ENCODE results near the gene FNBP1L. TPM values are rescaled to one million over a fixed set of nuclear protein-coding genes. Genes with fewer than 3 reads are reported as not detected.
"Not testable (repeated sequence)": the region's sequence is repeated elsewhere in the genome, so short reads cannot be mapped to it uniquely, and the experiment has no call there.

Gene FNBP1L
- total RNA-seq, 1 experiment from 2014 or later, result 9.2 TPM

DNA sequence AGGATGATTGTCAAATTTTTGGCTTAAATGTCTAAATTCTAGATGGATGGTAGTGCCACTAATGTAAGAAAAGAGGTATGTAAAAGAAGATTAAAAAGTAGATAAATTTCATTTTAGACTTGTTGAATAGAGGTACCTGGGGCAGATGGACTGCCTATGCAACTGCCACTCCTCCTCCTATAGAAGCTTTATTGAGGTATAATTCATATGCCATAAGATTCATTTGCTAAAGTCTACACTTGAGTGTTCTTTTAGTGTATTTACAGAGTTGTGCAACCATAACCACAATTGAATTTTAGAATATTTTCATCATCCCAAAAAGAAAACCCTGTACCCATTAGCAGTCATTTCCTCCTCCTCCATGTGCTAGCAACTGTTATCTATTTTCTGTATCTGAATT is 70.6 kb downstream of the FNBP1L start:
- DNase-seq (ENCODE audit: low spot score), result no peak
- in situ Hi-C loops (cut with HindIII; ENCODE audit: low sequenced_read_pairs), result no loop called here

DNA sequence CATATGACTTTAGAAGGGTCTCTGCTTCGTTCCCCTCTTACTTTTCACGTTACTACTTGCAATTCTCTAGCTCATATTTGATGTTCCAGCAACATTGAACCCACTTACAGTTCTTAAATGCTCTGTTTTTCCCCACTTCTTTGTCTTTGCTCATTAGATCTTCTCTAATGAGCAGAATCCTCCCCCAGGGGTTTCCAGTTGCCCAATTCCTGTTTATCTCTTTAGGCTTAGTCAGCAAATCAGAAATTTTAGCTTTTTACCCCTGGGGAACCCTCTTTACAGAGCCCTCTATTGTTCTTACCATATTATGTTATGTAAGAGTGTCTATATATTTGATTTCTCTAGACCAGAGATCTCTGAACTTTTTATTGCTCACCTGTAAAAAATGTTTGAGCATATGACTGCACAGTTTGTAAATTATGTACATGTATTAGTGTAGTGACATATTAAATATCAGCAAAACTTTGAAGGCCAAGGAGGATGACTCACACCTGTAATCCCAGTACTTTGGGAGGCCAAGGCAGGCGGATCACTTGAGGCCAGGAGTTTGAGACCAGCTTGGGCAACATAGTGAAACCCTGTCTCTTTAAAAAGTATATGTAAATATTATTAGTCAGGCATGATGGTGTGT is 71.4 kb downstream of the FNBP1L start:
- DNase-seq (ENCODE audit: low spot score), result no peak
- in situ Hi-C loops (cut with HindIII; ENCODE audit: low sequenced_read_pairs), result no loop called here

DNA sequence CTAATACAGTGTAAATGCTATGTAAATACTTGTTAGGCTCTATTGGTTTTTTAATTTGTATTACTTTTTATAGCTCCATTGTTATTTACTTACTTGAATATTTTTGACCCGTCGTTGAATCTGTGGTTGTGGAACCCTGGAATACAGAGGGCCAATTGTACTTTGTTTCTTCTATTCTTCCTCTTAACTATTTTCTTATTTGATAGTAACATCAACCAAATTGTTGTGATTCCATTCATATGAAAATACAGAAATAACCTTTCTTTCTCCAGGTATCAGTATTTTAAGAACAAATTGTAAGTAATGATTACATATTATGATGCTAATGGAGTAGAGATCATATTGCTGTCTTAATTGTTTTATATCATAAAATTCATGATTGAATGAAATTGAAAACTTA is 73.7 kb downstream of the FNBP1L start:
- in situ Hi-C loops (cut with HindIII; ENCODE audit: low sequenced_read_pairs), result no loop called here
- no peak for DNase-seq (ENCODE audit: low spot score)

DNA sequence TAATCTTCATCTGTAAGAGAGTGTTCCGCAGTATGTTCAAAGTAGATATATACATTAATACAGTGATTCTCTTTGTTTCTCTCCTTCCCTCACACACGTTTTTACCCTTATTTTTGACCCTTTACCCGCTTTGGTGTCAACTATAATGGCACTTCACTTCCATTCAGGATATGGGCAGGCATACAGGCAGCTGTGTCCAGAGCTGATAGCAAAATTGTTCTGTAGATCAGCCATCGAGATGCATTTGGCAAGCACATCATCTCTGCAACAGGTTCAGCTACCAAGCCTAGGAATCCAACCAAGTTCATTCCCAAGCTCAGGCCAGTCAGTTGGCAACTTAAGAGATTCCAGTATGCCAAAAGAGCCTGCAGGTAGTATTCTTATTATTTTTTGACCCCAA is 74.8 kb downstream of the FNBP1L start:
- no peak for DNase-seq (ENCODE audit: low spot score)
- in situ Hi-C loops (cut with HindIII; ENCODE audit: low sequenced_read_pairs), result no loop called here

DNA sequence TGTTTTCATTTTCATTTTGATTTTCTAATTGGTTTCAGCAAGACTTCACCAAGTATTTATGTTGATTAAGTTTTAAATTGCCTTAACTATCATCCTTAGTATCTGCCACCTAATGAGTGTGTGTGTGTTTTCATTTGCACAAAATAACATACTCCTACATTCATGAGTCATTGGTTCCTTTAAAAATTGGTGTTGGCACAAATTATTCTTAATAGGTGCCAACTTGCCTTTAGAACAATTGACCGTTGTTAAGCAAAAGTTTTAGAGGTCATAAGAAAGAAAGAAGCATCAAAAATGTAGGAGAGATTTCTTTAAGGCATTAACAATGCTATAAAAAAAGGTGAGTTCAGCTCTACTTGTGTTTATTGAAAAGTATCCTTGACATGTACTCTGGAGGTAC is 77.5 kb downstream of the FNBP1L start:
- no peak for DNase-seq (ENCODE audit: low spot score)
- in situ Hi-C loops (cut with HindIII; ENCODE audit: low sequenced_read_pairs), result no loop called here

DNA sequence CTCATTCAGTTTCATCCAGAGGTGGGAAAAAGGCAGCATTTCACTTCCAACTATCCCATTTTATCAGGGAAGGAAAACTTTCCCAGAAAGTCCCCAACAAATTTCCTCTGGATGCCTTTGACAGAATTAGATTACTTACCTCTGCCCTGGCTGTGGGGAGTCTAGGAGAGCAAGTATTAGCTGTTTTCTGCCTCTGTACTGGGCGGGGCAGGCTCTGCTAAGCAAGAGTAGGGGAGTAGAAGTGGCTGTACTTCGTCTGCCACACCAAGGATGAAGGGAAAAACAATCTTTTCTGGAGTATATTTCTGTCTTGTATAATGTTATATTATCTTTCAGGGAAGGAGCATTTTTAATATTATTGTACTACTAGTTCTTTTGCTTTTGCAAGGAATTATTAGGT is 78.5 kb downstream of the FNBP1L start:
- in situ Hi-C loops (cut with HindIII; ENCODE audit: low sequenced_read_pairs), result no loop called here
- no peak for DNase-seq (ENCODE audit: low spot score)

DNA sequence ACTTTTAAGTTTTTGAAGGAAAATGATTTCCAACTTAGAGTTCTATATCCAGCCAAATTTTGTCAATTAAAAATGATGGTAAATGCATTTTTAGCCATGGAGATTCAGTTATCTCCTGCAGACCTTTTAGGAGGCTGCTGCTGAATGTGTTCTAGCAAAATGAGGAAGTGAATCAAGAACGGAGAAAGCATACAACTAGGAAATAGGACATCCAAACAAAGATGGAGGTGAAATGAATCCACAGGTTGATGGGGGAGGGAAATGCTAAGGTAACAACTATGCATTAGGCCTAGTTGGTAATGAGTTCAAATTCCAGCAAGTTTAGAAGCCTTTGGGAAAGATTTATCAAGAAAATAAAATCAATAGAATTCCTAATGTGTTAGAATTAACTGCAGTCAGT is 80.5 kb downstream of the FNBP1L start:
- in situ Hi-C loops (cut with HindIII; ENCODE audit: low sequenced_read_pairs), result no loop called here
- no peak for DNase-seq (ENCODE audit: low spot score)

DNA sequence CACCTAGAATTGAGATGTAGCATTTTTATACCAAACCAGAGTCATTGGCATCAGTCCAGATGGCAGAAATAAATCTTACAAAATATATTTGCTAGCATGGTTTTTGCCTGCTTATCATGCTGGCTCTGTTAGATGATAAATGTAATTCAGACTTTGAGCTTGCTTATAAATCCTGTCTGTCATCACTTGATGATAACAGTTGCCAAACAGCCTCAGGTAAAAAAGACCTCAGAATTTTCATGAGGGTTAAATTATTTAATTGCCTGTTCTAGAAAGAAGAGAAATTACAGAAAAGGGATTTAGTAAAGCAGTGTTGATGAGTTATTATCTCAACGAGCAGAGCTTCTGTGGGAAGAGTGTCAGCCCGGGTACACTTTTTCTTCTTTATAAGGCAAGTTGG is 83.3 kb downstream of the FNBP1L start:
- DNase-seq (ENCODE audit: low spot score), result no peak
- in situ Hi-C loops (cut with HindIII; ENCODE audit: low sequenced_read_pairs), result no loop called here

DNA sequence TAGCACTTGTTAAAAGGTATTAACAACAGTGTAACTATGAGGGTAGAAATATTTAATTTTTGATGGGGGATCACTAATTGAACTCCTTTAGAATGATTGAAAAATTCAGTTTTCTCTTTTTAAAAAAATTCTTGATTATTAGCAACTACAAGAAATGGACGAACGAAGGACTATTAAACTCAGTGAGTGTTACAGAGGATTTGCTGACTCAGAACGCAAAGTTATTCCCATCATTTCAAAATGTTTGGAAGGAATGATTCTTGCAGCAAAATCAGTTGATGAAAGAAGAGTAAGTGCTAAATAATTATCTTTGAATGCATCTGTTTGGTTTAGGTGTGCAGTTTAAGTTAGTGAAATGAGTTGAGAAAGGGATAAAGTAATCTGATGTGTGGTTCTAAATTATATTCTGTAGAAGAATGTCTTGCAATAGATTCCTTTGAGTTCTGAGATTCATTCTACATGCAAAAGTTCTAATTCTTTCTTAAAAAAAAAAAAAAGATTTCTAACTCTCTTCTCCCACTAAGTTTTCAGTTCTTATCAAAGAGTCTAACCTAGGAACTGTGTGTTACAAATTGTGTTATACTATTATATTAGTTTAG is 85.0 kb downstream of the FNBP1L start:
- DNase-seq (ENCODE audit: low spot score), result no peak

DNA sequence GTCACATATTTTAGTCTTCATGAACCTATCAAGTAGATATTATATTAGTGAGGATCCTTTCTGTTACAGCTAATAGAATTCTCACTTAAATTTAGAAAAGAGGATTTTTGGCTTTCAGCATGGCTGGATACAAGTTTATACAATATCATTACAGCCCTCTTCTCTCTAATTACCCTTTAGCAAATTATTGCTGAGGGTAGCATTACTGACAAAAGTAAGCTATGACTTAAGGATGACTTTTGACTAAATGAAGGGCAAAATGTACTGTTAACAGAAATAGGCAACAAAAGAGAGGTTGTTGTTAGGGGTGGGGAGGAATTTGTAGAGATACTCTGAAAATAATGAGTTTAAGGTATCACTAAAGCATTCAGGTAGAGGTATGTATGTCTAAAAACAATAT is 85.8 kb downstream of the FNBP1L start:
- no peak for DNase-seq (ENCODE audit: low spot score)
- in situ Hi-C loops (cut with HindIII; ENCODE audit: low sequenced_read_pairs), result no loop called here

More for the DNA sequence above, 85.0 kb downstream of the FNBP1L start:
- in situ Hi-C loops (cut with HindIII; ENCODE audit: low sequenced_read_pairs), result no loop called here

DNA sequence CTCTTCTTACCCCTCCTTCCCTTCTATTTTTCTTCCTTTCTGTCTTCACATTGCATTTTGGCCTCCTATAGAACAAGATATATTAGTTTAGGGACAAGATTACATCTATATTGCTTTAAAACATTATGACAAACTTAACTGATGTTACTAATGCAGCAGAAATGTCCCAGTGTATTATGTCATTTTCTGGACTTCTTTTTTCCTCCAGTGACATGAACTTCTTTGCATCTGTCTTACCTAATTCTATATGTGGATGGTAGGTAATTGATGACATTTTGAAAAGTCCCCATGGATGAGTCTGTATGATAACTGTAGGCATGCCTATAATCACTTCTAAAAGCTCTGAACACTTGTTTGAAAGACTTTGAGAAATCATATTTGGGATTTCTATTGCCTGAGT is 89.5 kb downstream of the FNBP1L start:
- no peak for DNase-seq (ENCODE audit: low spot score)
- in situ Hi-C loops (cut with HindIII; ENCODE audit: low sequenced_read_pairs), result no loop called here

DNA sequence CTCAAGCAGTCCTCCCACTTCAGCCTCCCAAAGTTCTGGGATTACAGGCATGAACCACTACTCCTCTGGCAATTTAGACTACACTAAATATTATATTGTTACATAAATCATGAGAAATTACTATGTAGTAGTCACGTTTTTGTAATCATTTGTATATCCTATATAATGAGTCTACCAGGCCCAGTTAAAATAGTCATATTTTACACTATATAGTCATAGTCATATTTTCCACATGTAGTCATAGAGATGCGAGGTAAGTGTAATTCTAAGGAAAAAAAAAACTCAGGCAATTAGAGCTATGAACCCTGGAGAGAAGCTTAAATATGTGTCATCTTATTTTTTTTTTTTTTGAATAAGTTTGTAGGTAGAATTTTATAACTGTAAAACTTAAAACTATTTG is 90.0 kb downstream of the FNBP1L start:
- no peak for DNase-seq (ENCODE audit: low spot score)
- in situ Hi-C loops (cut with HindIII; ENCODE audit: low sequenced_read_pairs), result no loop called here

DNA sequence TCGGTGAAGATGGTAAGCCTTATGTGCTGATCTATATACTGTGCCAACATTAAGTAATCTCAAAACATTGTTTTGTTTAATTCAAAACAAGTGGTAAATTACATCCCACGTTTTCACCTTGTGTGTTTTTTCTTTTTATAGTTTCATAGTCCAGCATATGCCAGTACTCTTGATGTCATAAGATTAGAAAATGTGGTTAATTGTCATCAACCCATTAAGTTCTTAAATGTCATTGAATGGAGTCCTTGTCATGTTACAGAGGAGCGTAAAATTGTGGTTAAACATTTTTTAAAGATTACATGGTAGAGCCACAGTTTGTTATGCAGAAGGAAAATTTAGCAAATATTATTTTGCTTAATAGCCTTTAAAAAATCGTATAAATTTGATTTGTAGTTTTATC is 93.1 kb downstream of the FNBP1L start:
- in situ Hi-C loops (cut with HindIII; ENCODE audit: low sequenced_read_pairs), result no loop called here
- DNase-seq (ENCODE audit: low spot score), result no peak

DNA sequence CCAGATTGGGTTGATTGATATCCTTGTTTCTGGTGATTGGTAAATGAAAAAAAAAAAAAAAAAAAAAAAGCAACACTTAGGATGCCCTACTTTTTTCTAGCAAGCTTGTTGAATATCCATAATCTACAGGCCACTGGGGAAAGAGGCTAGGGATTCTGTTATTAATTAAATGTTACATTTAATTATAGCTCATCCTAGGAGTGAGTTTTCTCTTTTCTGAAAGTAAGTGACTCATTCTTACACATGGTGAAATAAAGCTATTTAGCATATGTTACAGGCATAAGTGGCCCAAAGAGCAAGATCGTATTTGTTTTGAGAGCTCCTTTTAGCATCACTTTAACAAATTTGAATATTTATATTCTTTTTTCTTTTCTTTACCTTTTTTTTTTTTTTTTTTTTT is 94.5 kb downstream of the FNBP1L start:
- DNase-seq (ENCODE audit: low spot score), result no peak
- in situ Hi-C loops (cut with HindIII; ENCODE audit: low sequenced_read_pairs), result no loop called here

DNA sequence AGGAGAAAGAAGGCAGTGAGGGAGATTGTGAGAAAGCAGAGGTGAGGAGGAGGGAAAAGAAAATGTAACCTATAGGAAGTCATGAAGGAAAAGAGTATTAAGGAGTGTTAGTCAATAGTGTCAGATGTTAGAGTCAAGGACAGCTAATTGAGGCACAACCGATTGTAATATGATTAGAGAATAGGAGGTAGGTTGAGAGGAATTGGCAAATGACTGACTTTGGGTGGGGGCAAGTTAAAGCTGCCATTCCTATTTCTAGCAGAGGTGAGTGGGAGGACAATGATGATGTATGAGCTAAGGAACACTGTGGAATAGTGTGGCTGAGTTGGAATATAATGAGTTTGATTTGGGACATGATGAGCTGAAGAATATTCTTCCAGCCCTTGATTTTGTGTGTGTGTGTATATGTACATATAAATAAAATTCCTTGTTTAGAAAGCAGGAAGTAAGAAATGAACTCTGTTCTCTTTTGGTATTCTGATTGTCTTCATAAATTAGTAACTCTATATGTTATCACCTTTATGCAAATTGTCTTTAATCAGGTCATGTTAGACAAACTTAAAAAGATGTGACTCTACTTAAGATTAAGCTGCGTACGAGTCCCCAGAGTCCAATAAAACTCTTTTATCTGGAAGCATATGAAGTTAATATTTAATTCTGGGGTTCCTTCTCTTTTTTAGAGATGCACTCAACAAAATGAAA is 98.4 kb downstream of the FNBP1L start:
- in situ Hi-C loops (cut with HindIII; ENCODE audit: low sequenced_read_pairs), result no loop called here
- no peak for DNase-seq (ENCODE audit: low spot score)

DNA sequence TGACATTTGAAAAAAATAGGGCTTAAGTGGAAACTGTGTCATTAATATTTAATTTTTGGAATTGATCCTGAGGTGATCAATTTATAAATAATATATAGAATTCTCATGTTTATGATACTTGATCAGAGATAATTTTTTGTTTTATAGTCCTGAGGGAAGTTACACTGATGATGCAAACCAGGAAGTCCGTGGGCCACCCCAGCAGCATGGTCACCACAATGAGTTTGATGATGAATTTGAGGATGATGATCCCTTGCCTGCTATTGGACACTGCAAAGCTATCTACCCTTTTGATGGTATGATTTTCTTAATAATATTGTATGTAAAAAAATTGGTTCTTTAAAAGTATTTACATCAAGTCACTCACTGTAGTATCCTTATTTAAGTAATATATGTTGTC is 101.2 kb downstream of the FNBP1L start:
- in situ Hi-C loops (cut with HindIII; ENCODE audit: low sequenced_read_pairs), result no loop called here
- DNase-seq (ENCODE audit: low spot score), result no peak

DNA sequence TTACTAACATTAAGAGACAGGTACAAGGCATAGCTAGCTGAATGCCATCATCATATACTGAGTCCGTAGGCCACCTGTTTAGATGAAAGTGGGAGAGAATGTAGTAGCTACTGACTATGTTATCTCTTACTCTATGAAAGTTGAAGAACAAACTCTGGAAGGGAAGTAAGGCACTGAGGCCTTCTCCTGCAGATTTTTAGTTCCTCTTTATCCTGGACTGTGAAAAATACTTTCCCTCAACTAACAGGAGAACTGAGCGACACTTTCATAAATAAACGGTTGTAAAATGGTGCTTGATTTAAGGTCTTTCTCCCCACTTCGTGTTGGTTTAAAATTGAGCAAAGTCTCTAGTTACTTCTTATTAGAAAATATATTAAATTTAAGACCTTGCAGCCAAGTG is 101.9 kb downstream of the FNBP1L start:
- in situ Hi-C loops (cut with HindIII; ENCODE audit: low sequenced_read_pairs), result no loop called here
- DNase-seq (ENCODE audit: low spot score), result no peak

DNA sequence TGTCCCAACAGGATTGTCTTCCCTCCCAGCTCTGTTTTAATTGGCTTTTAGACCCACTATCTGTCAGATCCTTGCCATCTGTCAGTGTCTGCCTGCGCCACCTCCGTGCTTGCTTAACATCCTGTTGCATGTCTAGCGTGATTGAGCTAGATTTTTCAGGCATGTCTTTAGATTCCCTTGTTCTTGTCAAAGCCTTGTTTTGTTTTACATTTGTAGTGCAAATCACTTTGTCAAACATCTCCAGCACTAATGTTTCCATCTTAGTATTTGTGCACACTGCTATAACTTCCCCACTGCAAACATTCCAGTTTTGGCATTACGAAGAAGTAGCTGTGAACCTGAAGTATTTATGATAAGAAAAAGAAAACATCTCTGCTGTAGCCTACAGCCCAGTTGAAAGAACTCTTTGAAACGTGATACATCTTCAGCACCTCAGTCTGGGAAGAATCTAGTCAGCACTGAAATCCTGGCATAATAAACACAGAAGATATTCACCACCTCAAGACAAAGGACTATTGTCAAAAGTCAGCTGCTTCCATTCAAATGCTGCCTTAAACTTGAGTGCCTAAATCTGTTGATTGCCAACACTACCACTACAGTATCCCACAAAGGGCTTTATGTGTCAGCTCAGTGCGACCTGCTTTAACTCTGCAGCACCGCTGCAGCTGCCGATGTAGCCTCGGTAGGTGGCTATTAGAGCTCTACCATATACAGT is 105.0 kb downstream of the FNBP1L start:
- no peak for DNase-seq (ENCODE audit: low spot score)
- in situ Hi-C loops (cut with HindIII; ENCODE audit: low sequenced_read_pairs), result no loop called here

DNA sequence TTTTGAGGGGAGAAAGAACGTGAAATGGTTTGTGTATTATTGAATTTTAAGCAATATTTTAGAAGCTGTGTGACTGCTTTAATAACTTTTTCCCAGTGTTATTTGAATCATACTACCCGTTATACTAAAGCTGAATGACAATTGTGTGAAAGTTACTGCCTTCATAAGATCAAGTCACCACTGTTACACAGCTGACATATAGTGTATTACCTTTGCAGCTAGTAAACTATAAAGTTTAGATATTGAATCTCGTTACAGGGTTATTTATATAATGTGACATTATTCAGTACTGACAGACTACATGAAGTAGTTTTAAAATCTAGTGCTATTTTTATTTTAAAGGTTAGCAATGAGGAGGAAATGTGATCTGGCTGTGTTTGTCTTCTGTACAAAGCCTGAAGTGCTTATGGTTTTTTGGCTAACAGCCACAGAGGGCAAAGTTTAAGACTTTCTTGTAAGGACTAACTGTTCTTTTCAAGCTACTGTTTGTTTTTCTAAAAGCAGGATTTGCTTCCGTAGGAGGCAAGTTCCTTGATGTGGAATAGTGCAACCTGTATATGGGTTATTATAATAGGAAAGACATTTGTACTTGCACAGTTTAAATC is 106.1 kb downstream of the FNBP1L start:
- DNase-seq (ENCODE audit: low spot score); in situ Hi-C loops (cut with HindIII; ENCODE audit: low sequenced_read_pairs): not testable (repeated sequence)
